Upper lobe of left lung (tissue), 6 donors: ENCODE measurements around the gene LZTR1. TPM values are rescaled to one million over a fixed set of nuclear protein-coding genes. Genes with fewer than 3 reads are reported as not detected.

Experiments
- ATAC-seq, 2 donors: fragments of 200-7000 bp; cut with Tn5 transposase; one replicate each; pipeline ENCODE4 v1.9.1; 2022; ENCODE audit warnings: mild to moderate bottlenecking in 2 of 2, moderate library complexity in 2 of 2; ENCODE audit not compliant: low FRiP score in 2 of 2
- DNase-seq, 2 donors: peaks; one replicate each; pipeline ENCODE4 v3.0.0-alpha.2; 2019 to 2020
- H3K27ac ChIP-seq, 4 donors: fragments of 200-600 bp; sonication (generic); one replicate each; pipeline ENCODE4 v1.5.1; 2016 to 2019
- H3K27me3 ChIP-seq, 4 donors: fragments of 200-600 bp; sonication (generic); one replicate each; pipeline ENCODE4 v1.5.1; 2017 to 2019
- H3K36me3 ChIP-seq, 4 donors: fragments of 200-600 bp; sonication (generic); one replicate each; pipeline ENCODE4 v1.5.1; 2016 to 2019
- H3K4me1 ChIP-seq, 4 donors: fragments of 200-600 bp; sonication (generic); one replicate each; pipeline ENCODE4 v1.5.1; 2018 to 2019
- H3K4me3 ChIP-seq, 4 donors: fragments of 200-600 bp; sonication (generic); one replicate each; pipeline ENCODE4 v1.5.1; 2017 to 2019; ENCODE audit warnings: mild to moderate bottlenecking in 2 of 4, moderate library complexity in 1 of 4
- H3K9me3 ChIP-seq, 4 donors: fragments of 200-600 bp; sonication (generic); one replicate each; pipeline ENCODE4 v1.5.1; 2018 to 2019
- EP300 ChIP-seq, 4 donors: sonication (generic); formaldehyde crosslinking; IDR thresholded peaks; one replicate each; pipeline ENCODE4 v1.5.1; 2017; ENCODE audit warnings: antibody characterized with exemption in 4 of 4, control low read depth in 2 of 4
- POLR2A ChIP-seq, 4 donors: fragments of 450-650 bp; IDR thresholded peaks; one replicate each; pipeline ENCODE4 v1.5.1; 2016 to 2017; ENCODE audit warnings: antibody characterized with exemption in 4 of 4, mild to moderate bottlenecking in 2 of 4
- POLR2AphosphoS5 ChIP-seq, 2 donors: sonication (generic); formaldehyde crosslinking; IDR thresholded peaks; one replicate each; pipeline ENCODE4 v1.5.1; 2017; ENCODE audit warnings: antibody characterized with exemption in 2 of 2
- WGBS, 2 donors: methylation state at CpG; one replicate each; pipeline ENCODE4 v1.1.5; 2017 to 2018; 5-methylcytosine and 5-hydroxymethylcytosine counted together
- total RNA-seq, 6 donors: library from RNA; depleted of rRNA in 4 of 6; stranded (reverse); fragments of >200 nt in 4 of 6; gene quantifications; one replicate each; pipeline versions ENCODE4 v1.1.0 to v1.2.1, GENCODE V29; 2016 to 2021
- TF ChIP-seq, protein P1 (sequence below), 6 experiments: fragments of 450-650 bp in 4 of 6; fragments of 200-600 bp in 2 of 6; sonication (generic) in 2 of 6; IDR thresholded peaks; one replicate each; pipeline ENCODE4 v1.5.1; 2016 to 2019; ENCODE audit warnings: antibody characterized with exemption in 6 of 6
- donor health status: DM: no; HTN: no; CAD: no; lungs with moderate emphysema.
- donor health status: DM: no; HTN: yes; CAD: no; lungs with severe emphysema.

The LZTR1 gene
- total RNA-seq, 6 donors from 2014 or later, result 33.7 to 114 (median 63.2) TPM

GRCh38 chr22:20988573-20989322 is 6.7 kb downstream of the LZTR1 start:
- Histone ChIP-seq H3K4me3 (no peak overlapping the region), H3K36me3 (peaks cover 7 to 73% (median 48%) of the 10 kb centered on the region in 4 donors), H3K4me1 (peaks cover 0 to under 1% (median 0%) of the 10 kb centered on the region in 4 donors), H3K27ac (no peak overlapping the region), H3K27me3 (no peaks in the 10 kb centered on the region), H3K9me3 (no peaks in the 10 kb centered on the region)
- ATAC-seq (no peak), DNase-seq (peak in 1 of 2 donors; percentile 58)
- 80 to 95% methylated on average over 9 to 16 of the region's 16 CpGs for WGBS, 2 donors
- TF ChIP-seq, protein P1, sequence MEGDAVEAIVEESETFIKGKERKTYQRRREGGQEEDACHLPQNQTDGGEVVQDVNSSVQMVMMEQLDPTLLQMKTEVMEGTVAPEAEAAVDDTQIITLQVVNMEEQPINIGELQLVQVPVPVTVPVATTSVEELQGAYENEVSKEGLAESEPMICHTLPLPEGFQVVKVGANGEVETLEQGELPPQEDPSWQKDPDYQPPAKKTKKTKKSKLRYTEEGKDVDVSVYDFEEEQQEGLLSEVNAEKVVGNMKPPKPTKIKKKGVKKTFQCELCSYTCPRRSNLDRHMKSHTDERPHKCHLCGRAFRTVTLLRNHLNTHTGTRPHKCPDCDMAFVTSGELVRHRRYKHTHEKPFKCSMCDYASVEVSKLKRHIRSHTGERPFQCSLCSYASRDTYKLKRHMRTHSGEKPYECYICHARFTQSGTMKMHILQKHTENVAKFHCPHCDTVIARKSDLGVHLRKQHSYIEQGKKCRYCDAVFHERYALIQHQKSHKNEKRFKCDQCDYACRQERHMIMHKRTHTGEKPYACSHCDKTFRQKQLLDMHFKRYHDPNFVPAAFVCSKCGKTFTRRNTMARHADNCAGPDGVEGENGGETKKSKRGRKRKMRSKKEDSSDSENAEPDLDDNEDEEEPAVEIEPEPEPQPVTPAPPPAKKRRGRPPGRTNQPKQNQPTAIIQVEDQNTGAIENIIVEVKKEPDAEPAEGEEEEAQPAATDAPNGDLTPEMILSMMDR (IDR thresholded peaks at IDR 0.05), result no peak
- no peak for TF ChIP-seq EP300 (IDR thresholded peaks at IDR 0.05)
- TF ChIP-seq POLR2AphosphoS5 (IDR thresholded peaks at IDR 0.05), result no peak
- TF ChIP-seq POLR2A (IDR thresholded peaks at IDR 0.05), result no peak

DNA sequence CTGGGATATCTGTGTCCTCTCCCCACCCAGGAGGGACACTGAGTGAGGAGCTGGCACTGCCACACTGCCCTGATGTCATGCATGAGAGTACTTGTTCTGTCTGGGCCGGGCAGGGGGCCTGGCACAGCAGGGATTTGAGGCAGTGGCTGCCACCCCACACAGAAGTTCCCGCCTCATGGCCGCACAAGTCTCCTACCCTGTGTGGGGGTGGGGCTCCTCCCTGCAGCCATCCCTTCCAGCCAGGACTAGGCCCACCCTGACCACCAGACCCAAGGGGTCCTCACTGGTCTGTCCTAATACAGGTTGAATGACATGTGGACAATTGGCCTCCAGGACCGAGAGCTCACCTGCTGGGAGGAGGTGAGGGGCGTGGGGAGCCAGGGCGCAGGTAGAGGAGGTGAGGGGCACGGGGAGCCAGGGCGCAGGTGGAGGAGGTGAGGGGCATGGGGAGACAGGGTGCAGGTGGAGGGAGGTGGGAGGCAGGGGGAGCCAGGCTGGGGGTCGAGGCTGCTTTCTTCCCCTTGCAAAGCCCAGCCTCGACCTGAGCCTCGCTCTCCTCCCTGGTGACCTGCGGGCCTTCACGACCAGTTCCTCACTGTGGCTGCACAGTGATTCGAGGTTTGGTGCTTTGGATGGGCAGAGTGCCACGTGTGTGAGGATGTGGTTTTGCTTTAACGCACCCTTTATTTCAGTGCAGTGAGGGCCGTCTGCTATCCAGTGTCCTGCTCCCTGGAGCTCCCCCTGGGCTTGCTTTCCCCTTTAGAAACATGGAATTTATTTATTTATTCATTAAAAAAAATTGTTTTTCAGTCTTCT is 7.4 kb downstream of the LZTR1 start:
- Histone ChIP-seq H3K4me3 (no peak overlapping the region), H3K27me3 (no peaks in the 10 kb centered on the region), H3K4me1 (no peaks in the 10 kb centered on the region), H3K27ac (no peak overlapping the region), H3K36me3 (peaks cover 7 to 81% (median 56%) of the 10 kb centered on the region in 4 donors), H3K9me3 (no peaks in the 10 kb centered on the region)
- ATAC-seq (no peak), DNase-seq (no peak)
- WGBS, 2 donors, result 53 to 67% methylated on average over 12 to 15 of the region's 17 CpGs
- TF ChIP-seq EP300 (IDR thresholded peaks at IDR 0.05) (no peak), POLR2AphosphoS5 (IDR thresholded peaks at IDR 0.05) (no peak), POLR2A (IDR thresholded peaks at IDR 0.05) (no peak)
- TF ChIP-seq, protein P1 (IDR thresholded peaks at IDR 0.05), result no peak

GRCh38 chr22:20990184-20991180 is 8.4 kb downstream of the LZTR1 start:
- no peak overlapping the region for H3K4me3 ChIP-seq
- no peaks in the 10 kb centered on the region for H3K4me1 ChIP-seq
- DNase-seq, result peak in 1 of 2 donors; percentile 62
- H3K36me3 ChIP-seq, result peaks cover 7 to 87% (median 61%) of the 10 kb centered on the region in 4 donors
- 89 to 90% methylated on average over 20 to 21 of the region's 21 CpGs for WGBS, 2 donors
- no peak for ATAC-seq
- H3K27ac ChIP-seq, result no peak overlapping the region
- no peaks in the 10 kb centered on the region for H3K27me3 ChIP-seq
- H3K9me3 ChIP-seq, result no peaks in the 10 kb centered on the region
- TF ChIP-seq, protein P1 (IDR thresholded peaks at IDR 0.05), result no peak
- TF ChIP-seq EP300 (IDR thresholded peaks at IDR 0.05) (no peak), POLR2AphosphoS5 (IDR thresholded peaks at IDR 0.05) (no peak), POLR2A (IDR thresholded peaks at IDR 0.05) (no peak)

GRCh38 chr22:20991252-20992055 is 9.4 kb downstream of the LZTR1 start:
- no peak overlapping the region for H3K27ac ChIP-seq
- no peaks in the 10 kb centered on the region for H3K27me3 ChIP-seq
- WGBS, 2 donors, result 96 to 100% methylated on average over 4 to 13 of the region's 24 CpGs
- H3K4me3 ChIP-seq, result no peak overlapping the region
- TF ChIP-seq EP300 (IDR thresholded peaks at IDR 0.05), result no peak
- no peak for TF ChIP-seq POLR2A (IDR thresholded peaks at IDR 0.05)
- TF ChIP-seq POLR2AphosphoS5 (IDR thresholded peaks at IDR 0.05), result no peak
- TF ChIP-seq, protein P1 (IDR thresholded peaks at IDR 0.05), result no peak
- DNase-seq (peak in 1 of 2 donors; percentile 80), ATAC-seq (no peak)
- H3K36me3 ChIP-seq, result peaks cover 7 to 87% (median 64%) of the 10 kb centered on the region in 4 donors
- H3K4me1 ChIP-seq, result no peaks in the 10 kb centered on the region
- no peaks in the 10 kb centered on the region for H3K9me3 ChIP-seq
